H1 (cell line): ENCODE measurements around the gene CRTC3. TPM values are rescaled to one million over a fixed set of nuclear protein-coding genes. Genes with fewer than 3 reads are reported as not detected.

Experiments used
- CTCF ChIA-PET: fragments of 300-600 bp; sonication (Branson Sonifier 250); formaldehyde crosslinking; loops from one replicate; lab custom pipeline; 2021; ENCODE audit not compliant: partially characterized antibody; lab: Charles Lee
- POLR2A ChIA-PET: fragments of 300-600 bp; sonication (Branson Sonifier 250); formaldehyde crosslinking; loops from one replicate; lab custom pipeline; 2021; ENCODE audit warnings: inconsistent platforms; ENCODE audit not compliant: partially characterized antibody; lab: Charles Lee
- DNase-seq, 2 experiments: peaks; one replicate each; pipeline versions ENCODE4 v3.0.0 to v3.0.0-alpha.2; 2010 to 2022; ENCODE audit warnings: low spot score in 2 of 2, low read depth in 1 of 2, mixed read lengths in 1 of 2
- FAIRE-seq: peaks from 2 replicates; lab custom pipeline; 2011; peaks lifted over from hg19 to GRCh38; lab: Jason Lieb, UNC
- H2AFZ ChIP-seq: 2 replicates; pipeline ENCODE4 v1.8.1; 2012; ENCODE audit warnings: low read length, inconsistent platforms
- H2AK5ac ChIP-seq: 2 replicates; pipeline ENCODE4 v1.6.1; 2013; ENCODE audit warnings: low read depth, low read length
- H2BK120ac ChIP-seq: replicated peaks from 2 replicates; pipeline ENCODE3; 2013; ENCODE audit warnings: low read depth, low read length, inconsistent platforms
- H2BK12ac ChIP-seq: 2 replicates; pipeline ENCODE4 v1.6.1; 2013; ENCODE audit warnings: low read depth, low read length
- H2BK15ac ChIP-seq: 2 replicates; pipeline ENCODE4 v1.6.1; 2013; ENCODE audit warnings: low read length
- H2BK20ac ChIP-seq: 2 replicates; pipeline ENCODE4 v1.6.1; 2013; ENCODE audit warnings: low read length
- H2BK5ac ChIP-seq: 2 replicates; pipeline ENCODE4 v1.6.1; 2013; ENCODE audit warnings: low read depth, low read length
- H3K14ac ChIP-seq: 2 replicates; pipeline ENCODE4 v1.6.1; 2013; ENCODE audit warnings: inconsistent platforms; ENCODE audit not compliant: insufficient read length
- H3K18ac ChIP-seq: 2 replicates; pipeline ENCODE4 v1.6.1; 2013; ENCODE audit warnings: low read length; ENCODE audit errors: extremely low read depth
- H3K23ac ChIP-seq: 2 replicates; pipeline ENCODE4 v1.6.1; 2013; ENCODE audit warnings: inconsistent platforms; ENCODE audit not compliant: insufficient read length
- H3K23me2 ChIP-seq: 2 replicates; pipeline ENCODE4 v1.6.1; 2013; ENCODE audit warnings: low read depth, low read length
- H3K27ac ChIP-seq: 2 replicates; pipeline ENCODE4 v1.6.1; 2011; ENCODE audit warnings: low read depth, low read length, inconsistent platforms
- H3K27me3 ChIP-seq, 4 experiments: replicated peaks in 1 of 4; 1 replicate in 1 of 4; 2 replicates in 3 of 4; pipeline versions ENCODE4 v1.6.1 to v1.8.1; 2011 to 2013; ENCODE audit warnings: low read length in 3 of 4, mild to moderate bottlenecking in 3 of 4, inconsistent platforms in 2 of 4, mixed read lengths in 2 of 4, moderate library complexity in 1 of 4; ENCODE audit not compliant: control insufficient read depth in 3 of 4, insufficient read depth in 3 of 4; ENCODE audit errors: extremely low read depth in 1 of 4
- H3K36me3 ChIP-seq, 4 experiments: 2 replicates each; pipeline versions ENCODE4 v1.6.1 to v1.8.1; 2011 to 2013; ENCODE audit warnings: mild to moderate bottlenecking in 4 of 4, low read length in 3 of 4, moderate library complexity in 2 of 4, control low read depth in 1 of 4, inconsistent platforms in 1 of 4; ENCODE audit not compliant: insufficient read depth in 4 of 4, control insufficient read depth in 2 of 4
- H3K4ac ChIP-seq: replicated peaks from 2 replicates; pipeline ENCODE3; 2013; ENCODE audit warnings: low read length, low read depth, mixed read lengths, inconsistent platforms; ENCODE audit not compliant: insufficient read length
- H3K4me1 ChIP-seq, 4 experiments: replicated peaks in 1 of 4; 1 replicate in 1 of 4; 2 replicates in 3 of 4; pipeline versions ENCODE4 v1.6.1 to v1.8.1; 2011 to 2013; ENCODE audit warnings: low read length in 3 of 4, inconsistent platforms in 2 of 4, mixed read lengths in 1 of 4; ENCODE audit not compliant: insufficient read depth in 4 of 4, control insufficient read depth in 3 of 4
- H3K4me2 ChIP-seq, 2 experiments: 2 replicates each; pipeline versions ENCODE4 v1.6.1 to v1.8.1; 2011 to 2013; ENCODE audit warnings: low read depth in 2 of 2, low read length in 2 of 2, control low read depth in 1 of 2, inconsistent platforms in 1 of 2, mild to moderate bottlenecking in 1 of 2; ENCODE audit not compliant: insufficient read depth in 1 of 2
- H3K4me3 ChIP-seq, 4 experiments: fragments of 200-600, 300-600 bp in 1 of 4; sonication (generic), shearing (Covaris generic), sonication (Bioruptor Twin) in 1 of 4; 2 replicates each; pipeline versions ENCODE4 v1.5.1 to v1.8.1; 2011 to 2016; ENCODE audit warnings: low read length in 4 of 4, low read depth in 3 of 4, control low read depth in 2 of 4, inconsistent platforms in 2 of 4, mild to moderate bottlenecking in 2 of 4, mixed read lengths in 1 of 4, moderate library complexity in 1 of 4; ENCODE audit not compliant: insufficient read depth in 2 of 4; ENCODE audit errors: extremely low read depth in 1 of 4
- H3K56ac ChIP-seq: replicated peaks from 2 replicates; pipeline ENCODE3; 2013; ENCODE audit warnings: low read depth, mild to moderate bottlenecking, mixed read lengths, low read length, inconsistent platforms; ENCODE audit not compliant: insufficient read length
- H3K79me1 ChIP-seq: 2 replicates; pipeline ENCODE4 v1.6.1; 2013; ENCODE audit warnings: low read depth, low read length, control low read depth
- H3K79me2 ChIP-seq, 2 experiments: 2 replicates each; pipeline versions ENCODE4 v1.6.1 to v1.8.1; 2012 to 2013; ENCODE audit warnings: low read length in 2 of 2, mild to moderate bottlenecking in 2 of 2, inconsistent platforms in 1 of 2; ENCODE audit not compliant: insufficient read depth in 2 of 2, control insufficient read depth in 1 of 2
- H3K9ac ChIP-seq, 4 experiments: replicated peaks in 1 of 4; 1 replicate in 1 of 4; 2 replicates in 3 of 4; pipeline versions ENCODE4 v1.6.1 to v1.8.1; 2011 to 2013; ENCODE audit warnings: low read depth in 3 of 4, low read length in 3 of 4, control low read depth in 2 of 4, mild to moderate bottlenecking in 2 of 4, moderate library complexity in 2 of 4, inconsistent platforms in 1 of 4; ENCODE audit errors: extremely low read depth in 1 of 4
- H3K9me3 ChIP-seq, 2 experiments: 2 replicates each; pipeline versions ENCODE4 v1.6.1 to v1.8.1; 2012 to 2013; ENCODE audit warnings: mild to moderate bottlenecking in 2 of 2, moderate library complexity in 2 of 2, control low read depth in 1 of 2, inconsistent platforms in 1 of 2, low read depth in 1 of 2, low read length in 1 of 2, mixed read lengths in 1 of 2; ENCODE audit not compliant: insufficient read depth in 2 of 2
- H4K20me1 ChIP-seq, 2 experiments: replicated peaks in 1 of 2; 2 replicates each; pipeline versions ENCODE3 to v1.8.1; 2011 to 2013; ENCODE audit warnings: inconsistent platforms in 2 of 2, low read length in 2 of 2, mild to moderate bottlenecking in 1 of 2; ENCODE audit not compliant: insufficient read depth in 2 of 2, control insufficient read depth in 1 of 2
- H4K5ac ChIP-seq: 2 replicates; pipeline ENCODE4 v1.6.1; 2013; ENCODE audit warnings: low read length, low read depth, mixed read lengths, inconsistent platforms; ENCODE audit not compliant: insufficient read length
- H4K8ac ChIP-seq: 2 replicates; pipeline ENCODE4 v1.8.0; 2013; ENCODE audit warnings: mild to moderate bottlenecking, moderate library complexity, low read length, inconsistent platforms; ENCODE audit not compliant: insufficient read depth; ENCODE audit errors: extremely low read depth
- H4K91ac ChIP-seq: replicated peaks from 2 replicates; pipeline ENCODE3; 2013; ENCODE audit warnings: low read length, mixed read lengths, inconsistent platforms; ENCODE audit not compliant: insufficient read length
- ASH2L ChIP-seq: fragments of 200-600, 300-600 bp; sonication (generic); IDR thresholded peaks from one replicate; pipeline ENCODE4 v1.7.1; 2017; ENCODE audit warnings: low read length
- BCL11A ChIP-seq, 2 experiments: IDR thresholded peaks; one replicate each; pipeline ENCODE4 v1.6.1; 2011; ENCODE audit warnings: low read depth in 2 of 2, low read length in 2 of 2, mild to moderate bottlenecking in 2 of 2
- EGR1 ChIP-seq: IDR thresholded peaks from 2 replicates; pipeline ENCODE4 v1.6.1; 2011; ENCODE audit warnings: low read depth, low read length, borderline replicate concordance
- GTF2F1 ChIP-seq: IDR thresholded peaks from 2 replicates; pipeline ENCODE4 v1.6.1; 2012; ENCODE audit warnings: low read depth, low read length, improper control_type of control experiment, borderline replicate concordance
- JUN ChIP-seq: IDR thresholded peaks from 2 replicates; pipeline ENCODE4 v1.6.1; 2011; ENCODE audit warnings: low read depth, mild to moderate bottlenecking, improper control_type of control experiment, low read length
- KDM1A ChIP-seq: fragments of 200-600, 300-600 bp; sonication (generic); IDR thresholded peaks from 2 replicates; pipeline ENCODE4 v1.7.1; 2016; ENCODE audit warnings: mild to moderate bottlenecking, low read length, borderline replicate concordance
- MAFK ChIP-seq: IDR thresholded peaks from 2 replicates; pipeline ENCODE4 v1.6.1; 2012; ENCODE audit warnings: low read depth, mild to moderate bottlenecking, improper control_type of control experiment, low read length
- NANOG ChIP-seq: IDR thresholded peaks from 2 replicates; pipeline ENCODE4 v1.6.1; 2011; ENCODE audit warnings: low read length, low read depth, mild to moderate bottlenecking, inconsistent platforms; ENCODE audit not compliant: insufficient read depth, poor library complexity, severe bottlenecking
- NRF1 ChIP-seq: IDR thresholded peaks from 2 replicates; pipeline ENCODE4 v1.6.1; 2011; ENCODE audit warnings: mild to moderate bottlenecking, low read depth, low read length, improper control_type of control experiment
- SIRT6 ChIP-seq: IDR thresholded peaks from one replicate; pipeline ENCODE4 v1.7.1; 2012; ENCODE audit warnings: low read length, inconsistent platforms
- SP1 ChIP-seq: IDR thresholded peaks from 2 replicates; pipeline ENCODE4 v1.6.1; 2011; ENCODE audit warnings: low read depth, low read length
- SRF ChIP-seq: IDR thresholded peaks from 2 replicates; pipeline ENCODE4 v1.6.1; 2011; ENCODE audit warnings: mild to moderate bottlenecking, low read depth, low read length, moderate library complexity
- TEAD4 ChIP-seq: IDR thresholded peaks from 2 replicates; pipeline ENCODE4 v1.6.1; 2012; ENCODE audit warnings: low read depth, low read length, inconsistent platforms, mixed read lengths
- WGBS, 2 experiments: shearing (Covaris generic) in 1 of 2; methylation state at CpG; one replicate each; pipeline versions ENCODE4 v1.1.6 to v1.1.7; 2013 to 2015; ENCODE audit warnings: low lambda C conversion rate in 2 of 2, mixed read lengths in 2 of 2, inconsistent platforms in 1 of 2, low coverage in 1 of 2, missing lambda C conversion rate in 1 of 2; ENCODE audit not compliant: insufficient replicate concordance in 2 of 2, insufficient coverage in 1 of 2, insufficient read length in 1 of 2; ENCODE audit errors: extremely low coverage in 1 of 2, missing lambda C conversion rate in 1 of 2; 5-methylcytosine and 5-hydroxymethylcytosine counted together
- polyA plus RNA-seq, 7 experiments: library from polyadenylated mRNA; depleted of rRNA in 3 of 7; stranded (reverse) in 5 of 7; unstranded in 2 of 7; fragments of >200 nt in 5 of 7; fragments of 200-250 nt in 2 of 7; gene quantifications; 1 replicate in 5 of 7; 2 replicates in 1 of 7; 4 replicates in 1 of 7; pipeline versions ENCODE4 v1.2.1 to v1.2.3, GENCODE V29; 2011 to 2013; ENCODE audit warnings: missing spikeins in 2 of 7, mixed read lengths in 2 of 7
- total RNA-seq: library from RNA; stranded (reverse); fragmentation: NEBNext Ultra II Directional; extraction: Animal tissue kit (Norgen Biotek cat#: 25700); gene quantifications from 2 replicates; pipeline ENCODE4 v1.2.1, GENCODE V29; 2021
- TF ChIP-seq, protein P1 (sequence below): IDR thresholded peaks from 2 replicates; pipeline ENCODE4 v1.6.1; 2011; ENCODE audit warnings: low read length, improper control_type of control experiment

Gene CRTC3
- total and polyA plus RNA-seq, 2 of the 8 experiments (the other 6 are each of a cell fraction or from before 2014, with no cell fraction given) = 5.0 to 5.3 TPM

DNA sequence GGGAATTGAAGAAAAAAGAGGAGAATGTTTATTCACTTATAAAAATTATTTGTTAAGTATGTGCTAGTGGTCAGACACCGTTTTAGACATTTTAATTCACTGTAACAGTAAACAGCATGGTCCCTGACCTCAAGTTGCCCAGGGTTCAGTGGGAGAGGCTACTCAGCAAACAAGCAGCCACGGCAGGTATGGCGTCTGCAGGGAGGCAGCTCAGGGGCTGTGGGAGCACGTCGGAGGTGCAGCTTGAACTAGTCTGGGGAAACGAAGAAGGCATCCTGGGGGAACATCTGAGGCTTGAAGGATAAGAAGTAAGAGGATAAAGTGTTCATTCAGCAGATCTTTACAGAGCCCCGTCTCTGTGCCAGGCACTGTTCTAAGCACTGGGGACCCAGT lies 66.0 kb downstream of the CRTC3 start:
- Histone ChIP-seq H3K18ac (no peak overlapping the region), H4K5ac (no peak overlapping the region), H3K4me1 (peaks cover 0 to 6% (median 4%) of the 10 kb centered on the region in 4 experiments; a peak in 6 of 7 replicates), H4K20me1 (no peaks in the 10 kb centered on the region), H3K27me3 (no peaks in the 10 kb centered on the region), H2BK15ac (no peak overlapping the region), H3K27ac (no peak overlapping the region), H2BK120ac (no peak overlapping the region), H3K4me2 (no peak overlapping the region), H2BK12ac (no peak overlapping the region), H3K23ac (no peak overlapping the region), H4K8ac (no peak overlapping the region), H3K9me3 (no peaks in the 10 kb centered on the region), H2AFZ (no peak overlapping the region), H2BK20ac (no peak overlapping the region), H2AK5ac (no peak overlapping the region), H3K9ac (no peak overlapping the region), H4K91ac (no peak overlapping the region), H3K4ac (no peak overlapping the region), H3K36me3 (no peaks in the 10 kb centered on the region), H3K4me3 (no peak overlapping the region), H2BK5ac (no peak overlapping the region), H3K79me2 (no peaks in the 10 kb centered on the region), H3K14ac (no peak overlapping the region), H3K23me2 (no peaks in the 10 kb centered on the region), H3K56ac (no peak overlapping the region), H3K79me1 (no peaks in the 10 kb centered on the region)
- no peak for FAIRE-seq
- DNase-seq = no peak
- 89% methylated on average over 7 of the region's 7 CpGs; no CpG with 5 or more reads in 1 of the 2 experiments for WGBS, 2 experiments
- POLR2A ChIA-PET = no interaction called here
- CTCF ChIA-PET = interaction anchor here (0.6 kb wide), 1 partner anchor 276 kb away, joined by 4 read pairs; no protein-coding TSS in a partner anchor
- TF ChIP-seq KDM1A = no peak
- no peak for TF ChIP-seq EGR1
- TF ChIP-seq, protein P1, sequence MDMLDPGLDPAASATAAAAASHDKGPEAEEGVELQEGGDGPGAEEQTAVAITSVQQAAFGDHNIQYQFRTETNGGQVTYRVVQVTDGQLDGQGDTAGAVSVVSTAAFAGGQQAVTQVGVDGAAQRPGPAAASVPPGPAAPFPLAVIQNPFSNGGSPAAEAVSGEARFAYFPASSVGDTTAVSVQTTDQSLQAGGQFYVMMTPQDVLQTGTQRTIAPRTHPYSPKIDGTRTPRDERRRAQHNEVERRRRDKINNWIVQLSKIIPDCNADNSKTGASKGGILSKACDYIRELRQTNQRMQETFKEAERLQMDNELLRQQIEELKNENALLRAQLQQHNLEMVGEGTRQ = no peak
- TF ChIP-seq NANOG = no peak
- no peak for TF ChIP-seq NRF1
- TF ChIP-seq SP1 = no peak
- TF ChIP-seq SRF = no peak
- TF ChIP-seq MAFK = no peak
- no peak for TF ChIP-seq BCL11A (IDR thresholded peaks at IDR 0.05; ENCODE audit: low read depth in 2 of 2, low read length in 2 of 2)
- TF ChIP-seq ASH2L = no peak
- TF ChIP-seq GTF2F1 = no peak
- no peak for TF ChIP-seq TEAD4
- no peak for TF ChIP-seq SIRT6
- TF ChIP-seq JUN = no peak
